Hematopoietic multipotent progenitor cell treated with erythropoietin and hydrocortisone succinate and interleukin-3 and kit ligand, for 17 days (in vitro differentiated cells): ENCODE measurements around the gene ACOXL.
A peak's percentile ranks its signal among the peaks of the same experiment; 100 is the strongest.

Experiments used
- DNase-seq: peaks from one replicate; pipeline ENCODE4 v3.0.0-alpha.2; 2015; ENCODE audit warnings: low spot score

The ACOXL gene

GRCh38 chr2:111167076-111167862 is 434.9 kb downstream of the ACOXL start:
- peak; percentile 24 for DNase-seq

GRCh38 chr2:111167863-111168162 is 435.4 kb downstream of the ACOXL start:
- DNase-seq: peak; percentile 38
